ENCODE results near the gene CDCP2.

Gene CDCP2

DNA sequence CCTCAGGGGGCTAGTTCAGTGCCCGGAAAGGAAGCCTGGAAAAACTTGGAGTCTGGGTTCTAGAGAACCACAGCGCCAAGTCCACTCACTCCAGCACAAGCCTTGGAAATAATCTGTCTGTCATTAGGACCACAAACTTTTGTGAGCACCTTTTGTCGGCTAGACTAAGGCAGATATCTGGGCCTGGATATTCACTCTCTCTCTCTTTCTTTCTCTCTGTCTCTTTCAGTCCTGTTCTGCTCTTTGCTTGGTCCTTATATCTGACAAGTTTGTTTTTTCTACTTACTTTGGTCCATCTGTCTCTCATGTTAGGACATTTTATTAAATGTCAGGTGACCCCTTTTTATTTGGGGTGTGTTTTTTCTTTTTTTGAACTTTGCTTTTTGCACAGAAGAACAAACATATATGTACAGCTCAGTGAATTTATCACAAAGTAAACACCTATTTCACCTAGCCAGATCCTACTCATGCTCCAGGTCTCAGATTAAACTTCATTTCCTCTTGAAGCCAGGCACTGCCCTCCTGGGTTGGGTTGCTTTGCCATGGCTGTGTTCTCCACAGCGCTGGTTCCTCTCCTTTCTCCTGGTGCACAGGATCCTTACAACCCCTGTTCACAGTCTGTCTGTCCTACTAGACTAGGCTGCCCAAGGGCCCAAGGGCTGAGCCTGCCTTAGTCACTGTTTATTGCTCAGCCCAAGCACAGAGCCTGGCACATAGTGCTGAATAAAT lies 58.6 kb downstream of the CDCP2 start:
- no peak overlapping the region for H3K9ac ChIP-seq (ENCODE audit: low read depth, low read length)
- H3K36me3 ChIP-seq (ENCODE audit: control insufficient read depth, insufficient read depth, low read length): peaks cover 4% of the 10 kb centered on the region
- H3K4me1 ChIP-seq (ENCODE audit: control insufficient read depth, insufficient read depth, low read length): no peaks in the 10 kb centered on the region
- no peaks in the 10 kb centered on the region for H3K9me3 ChIP-seq (ENCODE audit: control insufficient read depth, insufficient read depth, low read length)
- no peak overlapping the region for H3K4me3 ChIP-seq (ENCODE audit: low read depth, low read length)
- H3K27me3 ChIP-seq (ENCODE audit: control insufficient read depth, insufficient read depth, low read length): no peaks in the 10 kb centered on the region

DNA sequence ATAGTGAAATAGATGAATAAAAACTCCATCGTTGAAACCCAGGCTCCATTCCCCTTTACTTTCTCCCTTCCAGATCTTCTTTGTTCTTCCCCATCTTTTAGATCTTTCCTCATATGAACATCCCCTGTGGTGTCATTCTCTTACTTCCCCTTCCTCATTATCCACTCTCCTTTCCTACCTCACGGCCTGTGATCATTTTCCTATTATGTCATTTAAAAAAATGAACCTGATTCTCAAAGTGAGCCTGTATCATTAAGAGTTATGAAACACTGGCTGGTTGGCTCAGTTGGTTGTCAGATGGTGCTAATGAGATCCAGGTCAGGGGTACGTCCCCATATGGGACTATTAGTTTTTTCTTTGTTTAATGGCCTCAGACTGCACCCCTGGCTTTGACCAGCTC lies 61.1 kb downstream of the CDCP2 start:
- Histone ChIP-seq H3K9ac (ENCODE audit: low read depth, low read length) (no peak overlapping the region), H3K4me3 (ENCODE audit: low read depth, low read length) (no peak overlapping the region), H3K36me3 (ENCODE audit: control insufficient read depth, insufficient read depth, low read length) (peaks cover 4% of the 10 kb centered on the region), H3K9me3 (ENCODE audit: control insufficient read depth, insufficient read depth, low read length) (no peaks in the 10 kb centered on the region), H3K27me3 (ENCODE audit: control insufficient read depth, insufficient read depth, low read length) (no peaks in the 10 kb centered on the region), H3K4me1 (ENCODE audit: control insufficient read depth, insufficient read depth, low read length) (no peaks in the 10 kb centered on the region)

DNA sequence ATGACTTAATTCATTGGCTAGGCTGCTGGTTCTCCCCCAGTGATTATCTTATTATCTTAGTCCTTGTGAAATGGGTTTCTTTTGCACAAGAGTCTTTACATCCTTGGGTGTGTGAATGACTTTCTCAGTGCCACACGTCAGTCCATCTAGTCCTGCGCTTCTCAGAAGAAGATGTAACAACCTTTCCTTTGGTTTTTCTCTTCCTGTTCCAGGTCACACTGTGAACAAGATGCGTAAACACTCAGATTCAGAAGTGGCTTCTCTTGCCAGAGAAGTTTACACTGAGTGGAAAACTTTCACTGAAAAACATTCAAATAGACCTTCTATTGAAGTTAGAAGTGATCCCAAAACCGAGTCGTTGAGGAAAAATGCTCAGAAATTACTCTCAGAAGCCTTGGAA lies 64.4 kb downstream of the CDCP2 start:
- no peaks in the 10 kb centered on the region for H3K27me3 ChIP-seq (ENCODE audit: control insufficient read depth, insufficient read depth, low read length)

DNA sequence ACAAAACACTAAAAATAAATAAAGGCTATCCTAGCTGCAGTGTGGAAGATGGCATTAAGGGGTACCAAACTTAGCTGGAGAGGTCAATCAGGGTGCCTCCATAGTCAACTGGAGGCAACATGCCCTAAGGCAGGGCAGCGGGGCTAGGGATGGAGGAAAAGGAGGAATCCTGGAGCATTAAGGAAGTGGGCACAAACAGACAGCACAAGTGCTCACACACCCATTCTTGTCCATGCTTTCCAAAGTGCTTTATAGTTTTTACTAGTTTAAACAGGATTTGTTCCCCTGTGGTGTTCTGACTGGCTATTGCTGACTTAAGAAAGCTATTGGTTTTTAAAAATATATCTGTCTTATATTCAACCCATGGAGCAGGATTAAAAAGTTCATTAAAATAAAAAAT lies 66.0 kb downstream of the CDCP2 start:
- H3K4me3 ChIP-seq (ENCODE audit: low read depth, low read length): no peak overlapping the region
- H3K27me3 ChIP-seq (ENCODE audit: control insufficient read depth, insufficient read depth, low read length): no peaks in the 10 kb centered on the region
- H3K36me3 ChIP-seq (ENCODE audit: control insufficient read depth, insufficient read depth, low read length): no peaks in the 10 kb centered on the region
- H3K9ac ChIP-seq (ENCODE audit: low read depth, low read length): no peak overlapping the region
- H3K4me1 ChIP-seq (ENCODE audit: control insufficient read depth, insufficient read depth, low read length): no peaks in the 10 kb centered on the region
- no peaks in the 10 kb centered on the region for H3K9me3 ChIP-seq (ENCODE audit: control insufficient read depth, insufficient read depth, low read length)

More for the DNA sequence above, 64.4 kb downstream of the CDCP2 start:
- no peak overlapping the region for H3K4me3 ChIP-seq (ENCODE audit: low read depth, low read length)
- H3K9ac ChIP-seq (ENCODE audit: low read depth, low read length): no peak overlapping the region
- no peaks in the 10 kb centered on the region for H3K36me3 ChIP-seq (ENCODE audit: control insufficient read depth, insufficient read depth, low read length)
- no peaks in the 10 kb centered on the region for H3K9me3 ChIP-seq (ENCODE audit: control insufficient read depth, insufficient read depth, low read length)
- no peaks in the 10 kb centered on the region for H3K4me1 ChIP-seq (ENCODE audit: control insufficient read depth, insufficient read depth, low read length)

DNA sequence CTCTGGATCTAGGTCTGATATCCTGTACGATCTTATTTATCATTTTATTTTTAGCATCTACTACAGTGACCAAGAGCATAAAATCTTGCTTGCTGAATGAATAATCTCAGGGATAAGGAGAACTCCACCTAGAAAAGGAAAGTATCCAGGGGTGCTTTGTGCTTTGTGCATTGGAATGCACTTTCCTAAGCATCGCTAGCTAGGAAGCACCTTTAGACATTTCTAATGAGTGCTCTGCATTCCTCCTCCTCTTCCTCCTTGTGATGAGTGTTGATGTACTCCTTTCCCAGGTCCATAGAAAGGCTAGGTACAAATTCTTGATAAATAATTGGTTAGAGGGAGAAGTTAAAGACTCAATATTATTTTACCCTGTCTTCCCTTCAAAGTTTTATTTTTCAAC lies 68.0 kb downstream of the CDCP2 start:
- Histone ChIP-seq H3K4me3 (ENCODE audit: low read depth, low read length) (no peak overlapping the region), H3K27me3 (ENCODE audit: control insufficient read depth, insufficient read depth, low read length) (no peaks in the 10 kb centered on the region), H3K36me3 (ENCODE audit: control insufficient read depth, insufficient read depth, low read length) (no peaks in the 10 kb centered on the region), H3K9me3 (ENCODE audit: control insufficient read depth, insufficient read depth, low read length) (no peaks in the 10 kb centered on the region), H3K4me1 (ENCODE audit: control insufficient read depth, insufficient read depth, low read length) (no peaks in the 10 kb centered on the region), H3K9ac (ENCODE audit: low read depth, low read length) (no peak overlapping the region)

All from iPS-15b (cell line).